ENCODE data around the gene CERS4. TPM values are rescaled to one million over a fixed set of nuclear protein-coding genes. Genes with fewer than 3 reads are reported as not detected.
"Not testable (repeated sequence)": the region's sequence is repeated elsewhere in the genome, so short reads cannot be mapped to it uniquely, and the experiment has no call there.

CERS4 gene
- total RNA-seq, 4 donors from 2014 or later = 21.0 to 51.7 (median 29.2) TPM

GRCh38 chr19:8204961-8205360 is 4.2 kb upstream of the CERS4 start:
- WGBS = 77% methylated on average over 5 of the region's 5 CpGs
- intact Hi-C loops (cut with DNase I) = no loop called here
- H3K36me3 ChIP-seq = no peaks in the 10 kb centered on the region

GRCh38 chr19:8206147-8207087 is 2.8 kb upstream of the CERS4 start:
- Histone ChIP-seq H3K4me3 (no peak overlapping the region), H3K27ac (replicated peaks in 1 of 4) (no peak overlapping the region), H3K4me1 (peaks cover 14 to 31% (median 28%) of the 10 kb centered on the region in 4 donors), H3K9me3 (no peaks in the 10 kb centered on the region), H3K27me3 (no peaks in the 10 kb centered on the region), H3K36me3 (no peaks in the 10 kb centered on the region)
- no peak for DNase-seq (ENCODE audit: extremely low spot score)
- intact Hi-C loops (cut with DNase I) = no loop called here
- no peak for TF ChIP-seq CTCF (IDR thresholded peaks at IDR 0.05)
- no peak for TF ChIP-seq POLR2A (IDR thresholded peaks at IDR 0.05; ENCODE audit: low read depth)
- no peak for TF ChIP-seq POLR2AphosphoS5 (IDR thresholded peaks at IDR 0.05)
- no peak for TF ChIP-seq EP300 (IDR thresholded peaks at IDR 0.05)
- 93% methylated on average over 13 of the region's 13 CpGs for WGBS

More at GRCh38 chr19:8204961-8205360, 4.2 kb upstream of the CERS4 start:
- peaks cover 7 to 16% (median 13%) of the 10 kb centered on the region in 4 donors for H3K4me1 ChIP-seq
- H3K4me3 ChIP-seq = no peak overlapping the region
- DNase-seq (ENCODE audit: extremely low spot score) = no peak
- peaks cover 0 to 12% (median 0%) of the 10 kb centered on the region in 4 donors for H3K27me3 ChIP-seq
- no peaks in the 10 kb centered on the region for H3K9me3 ChIP-seq
- H3K27ac ChIP-seq (replicated peaks in 1 of 4) = no peak overlapping the region
- no peak for TF ChIP-seq EP300 (IDR thresholded peaks at IDR 0.05)
- TF ChIP-seq CTCF (IDR thresholded peaks at IDR 0.05) = no peak
- TF ChIP-seq POLR2A (IDR thresholded peaks at IDR 0.05; ENCODE audit: low read depth) = no peak
- no peak for TF ChIP-seq POLR2AphosphoS5 (IDR thresholded peaks at IDR 0.05)

- H3K36me3 ChIP-seq; intact Hi-C loops (cut with DNase I); H3K27me3 ChIP-seq; H3K27ac ChIP-seq (replicated peaks in 1 of 4); DNase-seq (ENCODE audit: extremely low spot score); H3K4me3 ChIP-seq; H3K9me3 ChIP-seq: not testable (repeated sequence)
- H3K4me1 ChIP-seq = peaks cover 14 to 33% (median 29%) of the 10 kb centered on the region in 4 donors
- WGBS = 92% methylated on average over 7 of the region's 7 CpGs
These were observed 1.8 kb upstream of the CERS4 start for GRCh38 chr19:8207326-8207725.

GRCh38 chr19:8208119-8208921 is 850 bp upstream of the CERS4 start:
- Histone ChIP-seq H3K9me3 (no peaks in the 10 kb centered on the region), H3K27me3 (no peaks in the 10 kb centered on the region), H3K4me3 (peak overlapping the region; percentile 74 to 98 (median 87)), H3K27ac (replicated peaks in 1 of 4) (peak overlapping the region; percentile 73 to 81 (median 78)), H3K4me1 (peaks cover 14 to 33% (median 29%) of the 10 kb centered on the region in 4 donors), H3K36me3 (no peaks in the 10 kb centered on the region)
- DNase-seq (ENCODE audit: extremely low spot score) = no peak
- intact Hi-C loops (cut with DNase I) = loop anchor here (2.0 kb wide), 1 partner anchor 44 kb away; no protein-coding TSS in a partner anchor
- TF ChIP-seq POLR2A (IDR thresholded peaks at IDR 0.05; ENCODE audit: low read depth) = no peak
- TF ChIP-seq CTCF (IDR thresholded peaks at IDR 0.05) = no peak
- TF ChIP-seq POLR2AphosphoS5 (IDR thresholded peaks at IDR 0.05) = no peak
- TF ChIP-seq EP300 (IDR thresholded peaks at IDR 0.05) = no peak
- 30% methylated on average over 28 of the region's 35 CpGs for WGBS

Data from esophagus muscularis mucosa (tissue), 4 donors.